ENCODE data around the gene SPOCK1. TPM values are rescaled to one million over a fixed set of nuclear protein-coding genes. Genes with fewer than 3 reads are reported as not detected.

The SPOCK1 gene
- total and polyA plus RNA-seq, 2 of the 4 experiments (the other 2 are of a cell fraction) = 5.0 to 20.3 TPM

DNA sequence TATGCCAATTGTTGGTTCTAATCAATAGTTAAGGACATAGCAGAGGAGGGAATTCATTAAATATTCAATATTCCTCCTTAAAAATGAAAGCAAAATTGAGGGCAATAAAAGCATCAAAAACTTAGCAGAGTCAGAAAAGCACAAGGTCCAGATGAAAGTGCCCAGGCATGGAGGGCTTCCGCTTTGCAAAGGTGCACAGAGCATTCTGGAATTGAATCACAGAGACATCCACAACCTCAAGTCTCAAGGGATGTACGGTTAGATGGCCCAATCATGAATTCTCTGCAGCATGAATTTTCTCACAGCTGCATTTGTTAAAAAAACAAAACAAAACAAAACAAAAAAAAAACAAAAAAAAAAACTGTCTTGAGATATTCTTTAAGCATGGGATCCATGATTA lies 253.7 kb downstream of the SPOCK1 start:
- no peaks in the 10 kb centered on the region for H4K20me1 ChIP-seq (ENCODE audit: insufficient read depth, low read length)
- no CpG with 5 or more reads among the region's 2 CpGs for WGBS, 2 experiments (ENCODE audit: extremely low coverage in 2 of 2, insufficient read length in 1 of 2)
- no peak overlapping the region for H3K27ac ChIP-seq (ENCODE audit: insufficient read depth, low read length)
- DNase-seq = no peak
- H3K56ac ChIP-seq (ENCODE audit: extremely low read depth, insufficient read depth, low read length) = no peak overlapping the region
- dilution Hi-C loops (cut with HindIII; ENCODE audit: low sequenced_read_pairs, unreplicated experiment) (no loop called here), intact Hi-C loops (cut with micrococcal nuclease) (no loop called here), in situ Hi-C loops (cut with MboI; ENCODE audit: low sequenced_read_pairs) (no loop called here)
- no peak overlapping the region for H3K14ac ChIP-seq (replicated peaks; ENCODE audit: low read depth, low read length)
- no TSS peak for BruUV-seq (replicated peaks)
- H2AFZ ChIP-seq (replicated peaks; ENCODE audit: low read length, poor library complexity) = no peak overlapping the region
- no peaks in the 10 kb centered on the region for H3K79me1 ChIP-seq (ENCODE audit: low read depth in 1 of 2, low read length in 2 of 2)
- no peak overlapping the region for H3K4me3 ChIP-seq (ENCODE audit: insufficient read depth, low read depth, low read length)
- no peak overlapping the region for H3K9ac ChIP-seq (ENCODE audit: low read depth, low read length)
- H3K36me3 ChIP-seq (ENCODE audit: control insufficient read depth, insufficient read depth, low read length) = no peaks in the 10 kb centered on the region
- TF ChIP-seq CEBPB (IDR thresholded peaks at IDR 0.05; ENCODE audit: low read depth, low read length) (no peak), MAZ (IDR thresholded peaks at IDR 0.05; ENCODE audit: borderline replicate concordance, low read depth, low read length) (no peak), RFX5 (IDR thresholded peaks at IDR 0.05; ENCODE audit: low read depth, low read length) (no peak), NFE2L2 (IDR thresholded peaks at IDR 0.05; ENCODE audit: low read depth, low read length) (no peak), CHD1 (IDR thresholded peaks at IDR 0.05; ENCODE audit: low read depth, low read length) (no peak), MAFK (IDR thresholded peaks at IDR 0.05; ENCODE audit: low read depth, low read length) (no peak), POLR2A (IDR thresholded peaks at IDR 0.05; ENCODE audit: low read depth, low read length) (no peak), MXI1 (IDR thresholded peaks at IDR 0.05; ENCODE audit: borderline replicate concordance, low read depth, low read length) (no peak)
- TF ChIP-seq, protein P1, sequence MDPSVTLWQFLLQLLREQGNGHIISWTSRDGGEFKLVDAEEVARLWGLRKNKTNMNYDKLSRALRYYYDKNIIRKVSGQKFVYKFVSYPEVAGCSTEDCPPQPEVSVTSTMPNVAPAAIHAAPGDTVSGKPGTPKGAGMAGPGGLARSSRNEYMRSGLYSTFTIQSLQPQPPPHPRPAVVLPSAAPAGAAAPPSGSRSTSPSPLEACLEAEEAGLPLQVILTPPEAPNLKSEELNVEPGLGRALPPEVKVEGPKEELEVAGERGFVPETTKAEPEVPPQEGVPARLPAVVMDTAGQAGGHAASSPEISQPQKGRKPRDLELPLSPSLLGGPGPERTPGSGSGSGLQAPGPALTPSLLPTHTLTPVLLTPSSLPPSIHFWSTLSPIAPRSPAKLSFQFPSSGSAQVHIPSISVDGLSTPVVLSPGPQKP (IDR thresholded peaks at IDR 0.05; ENCODE audit: borderline replicate concordance, low read depth, low read length) = no peak
- TF ChIP-seq, protein P2, sequence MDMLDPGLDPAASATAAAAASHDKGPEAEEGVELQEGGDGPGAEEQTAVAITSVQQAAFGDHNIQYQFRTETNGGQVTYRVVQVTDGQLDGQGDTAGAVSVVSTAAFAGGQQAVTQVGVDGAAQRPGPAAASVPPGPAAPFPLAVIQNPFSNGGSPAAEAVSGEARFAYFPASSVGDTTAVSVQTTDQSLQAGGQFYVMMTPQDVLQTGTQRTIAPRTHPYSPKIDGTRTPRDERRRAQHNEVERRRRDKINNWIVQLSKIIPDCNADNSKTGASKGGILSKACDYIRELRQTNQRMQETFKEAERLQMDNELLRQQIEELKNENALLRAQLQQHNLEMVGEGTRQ (IDR thresholded peaks at IDR 0.05; ENCODE audit: low read depth, low read length) = no peak
- TF ChIP-seq, protein P3, sequence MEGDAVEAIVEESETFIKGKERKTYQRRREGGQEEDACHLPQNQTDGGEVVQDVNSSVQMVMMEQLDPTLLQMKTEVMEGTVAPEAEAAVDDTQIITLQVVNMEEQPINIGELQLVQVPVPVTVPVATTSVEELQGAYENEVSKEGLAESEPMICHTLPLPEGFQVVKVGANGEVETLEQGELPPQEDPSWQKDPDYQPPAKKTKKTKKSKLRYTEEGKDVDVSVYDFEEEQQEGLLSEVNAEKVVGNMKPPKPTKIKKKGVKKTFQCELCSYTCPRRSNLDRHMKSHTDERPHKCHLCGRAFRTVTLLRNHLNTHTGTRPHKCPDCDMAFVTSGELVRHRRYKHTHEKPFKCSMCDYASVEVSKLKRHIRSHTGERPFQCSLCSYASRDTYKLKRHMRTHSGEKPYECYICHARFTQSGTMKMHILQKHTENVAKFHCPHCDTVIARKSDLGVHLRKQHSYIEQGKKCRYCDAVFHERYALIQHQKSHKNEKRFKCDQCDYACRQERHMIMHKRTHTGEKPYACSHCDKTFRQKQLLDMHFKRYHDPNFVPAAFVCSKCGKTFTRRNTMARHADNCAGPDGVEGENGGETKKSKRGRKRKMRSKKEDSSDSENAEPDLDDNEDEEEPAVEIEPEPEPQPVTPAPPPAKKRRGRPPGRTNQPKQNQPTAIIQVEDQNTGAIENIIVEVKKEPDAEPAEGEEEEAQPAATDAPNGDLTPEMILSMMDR (conservative IDR thresholded peaks at IDR 0.05; ENCODE audit: low read depth, low read length) = no peak
- H4K5ac ChIP-seq (ENCODE audit: low read depth, low read length) = no peak overlapping the region
- H3K4ac ChIP-seq (ENCODE audit: low read depth, low read length) = no peak overlapping the region
- CTCF ChIA-PET = no interaction called here
- no peak overlapping the region for H3K23ac ChIP-seq (ENCODE audit: low read depth, low read length)
- POLR2A ChIA-PET (ENCODE audit: unreplicated experiment) = no interaction called here
- H2BK20ac ChIP-seq (ENCODE audit: low read depth, low read length) = no peak overlapping the region
- H3K4me2 ChIP-seq (ENCODE audit: low read depth, low read length) = no peak overlapping the region
- H3K27me3 ChIP-seq (ENCODE audit: control insufficient read depth, insufficient read depth, low read length) = no peaks in the 10 kb centered on the region
- no peak overlapping the region for H4K91ac ChIP-seq (ENCODE audit: insufficient read depth, low read depth, low read length)
- H3K9me3 ChIP-seq (ENCODE audit: control insufficient read depth, insufficient read depth, low read length) = no peaks in the 10 kb centered on the region
- no peak overlapping the region for H2BK15ac ChIP-seq (ENCODE audit: low read depth, low read length)
- no peaks in the 10 kb centered on the region for H3K9me1 ChIP-seq (ENCODE audit: insufficient read depth, low read length)
- no peak overlapping the region for H4K8ac ChIP-seq (ENCODE audit: low read depth in 2 of 2, low read length in 2 of 2)
- no peak overlapping the region for H2AK5ac ChIP-seq (ENCODE audit: low read depth, low read length)
- H2AK9ac ChIP-seq (replicated peaks; ENCODE audit: low read depth, low read length, poor library complexity) = no peak overlapping the region
- H3K18ac ChIP-seq (ENCODE audit: low read depth, low read length) = no peak overlapping the region
- no peak overlapping the region for H2BK5ac ChIP-seq (ENCODE audit: low read depth, low read length, poor library complexity, severe bottlenecking)
- H2BK120ac ChIP-seq (ENCODE audit: low read depth, low read length) = no peak overlapping the region
- H3K4me1 ChIP-seq (ENCODE audit: control insufficient read depth, insufficient read depth, low read length) = no peaks in the 10 kb centered on the region
- ATAC-seq (ENCODE audit: low read depth) = no peak

Measured in IMR-90 (cell line).